GM10266 (cell line): ENCODE measurements around the gene OR2F1.
"Not testable (repeated sequence)": the region's sequence is repeated elsewhere in the genome, so short reads cannot be mapped to it uniquely, and the experiment has no call there.

Source experiments
- DNase-seq: peaks from one replicate; pipeline ENCODE4 v3.0.0; 2012; ENCODE audit errors: extremely low spot score
- TF ChIP-seq, protein P1 (sequence below): IDR thresholded peaks from 2 replicates; pipeline ENCODE4 v1.5.1; 2012; ENCODE audit warnings: mild to moderate bottlenecking, low read depth; ENCODE audit not compliant: control insufficient read depth, insufficient read depth; ENCODE audit errors: missing control alignments

The OR2F1 gene

DNA sequence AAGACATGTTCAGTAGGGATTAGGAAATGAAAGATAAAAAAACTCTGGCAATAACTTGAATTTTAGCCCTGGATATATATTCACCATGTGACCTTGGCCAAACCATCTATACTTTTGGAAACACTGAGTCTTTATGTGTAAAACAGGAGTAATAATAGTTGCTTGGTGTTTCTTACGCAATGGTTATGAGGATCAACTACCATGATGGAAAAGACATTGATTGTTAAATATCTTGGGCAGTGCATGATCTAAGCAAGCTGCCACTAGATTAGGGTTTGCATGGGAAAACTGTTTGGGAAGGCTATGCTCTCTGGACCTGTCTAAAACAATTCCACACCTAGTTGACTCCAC lies 52.0 kb downstream of the OR2F1 start:
- no peak for DNase-seq
- TF ChIP-seq, protein P1, sequence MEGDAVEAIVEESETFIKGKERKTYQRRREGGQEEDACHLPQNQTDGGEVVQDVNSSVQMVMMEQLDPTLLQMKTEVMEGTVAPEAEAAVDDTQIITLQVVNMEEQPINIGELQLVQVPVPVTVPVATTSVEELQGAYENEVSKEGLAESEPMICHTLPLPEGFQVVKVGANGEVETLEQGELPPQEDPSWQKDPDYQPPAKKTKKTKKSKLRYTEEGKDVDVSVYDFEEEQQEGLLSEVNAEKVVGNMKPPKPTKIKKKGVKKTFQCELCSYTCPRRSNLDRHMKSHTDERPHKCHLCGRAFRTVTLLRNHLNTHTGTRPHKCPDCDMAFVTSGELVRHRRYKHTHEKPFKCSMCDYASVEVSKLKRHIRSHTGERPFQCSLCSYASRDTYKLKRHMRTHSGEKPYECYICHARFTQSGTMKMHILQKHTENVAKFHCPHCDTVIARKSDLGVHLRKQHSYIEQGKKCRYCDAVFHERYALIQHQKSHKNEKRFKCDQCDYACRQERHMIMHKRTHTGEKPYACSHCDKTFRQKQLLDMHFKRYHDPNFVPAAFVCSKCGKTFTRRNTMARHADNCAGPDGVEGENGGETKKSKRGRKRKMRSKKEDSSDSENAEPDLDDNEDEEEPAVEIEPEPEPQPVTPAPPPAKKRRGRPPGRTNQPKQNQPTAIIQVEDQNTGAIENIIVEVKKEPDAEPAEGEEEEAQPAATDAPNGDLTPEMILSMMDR: no peak

DNA sequence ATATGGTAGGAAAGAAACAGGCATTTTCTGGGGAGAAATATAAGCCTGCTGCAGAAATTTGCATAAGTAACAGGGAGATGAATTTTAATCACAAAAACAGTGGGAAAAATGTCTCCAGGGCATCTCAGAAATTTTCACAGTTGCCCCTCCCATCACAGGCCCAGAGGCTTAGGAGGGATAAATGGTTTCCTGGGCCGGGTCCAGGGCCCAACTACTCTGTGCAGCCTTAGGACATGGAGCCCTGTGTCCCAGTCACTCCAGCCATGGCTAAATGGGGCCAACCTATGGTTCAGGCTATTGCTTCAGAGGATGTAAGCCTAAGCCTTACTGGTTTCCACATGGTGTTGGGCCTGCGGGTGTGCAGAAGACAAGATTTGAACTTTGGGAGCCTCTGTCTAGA lies 54.7 kb downstream of the OR2F1 start:
- TF ChIP-seq, protein P1: no peak
- DNase-seq: no peak

DNA sequence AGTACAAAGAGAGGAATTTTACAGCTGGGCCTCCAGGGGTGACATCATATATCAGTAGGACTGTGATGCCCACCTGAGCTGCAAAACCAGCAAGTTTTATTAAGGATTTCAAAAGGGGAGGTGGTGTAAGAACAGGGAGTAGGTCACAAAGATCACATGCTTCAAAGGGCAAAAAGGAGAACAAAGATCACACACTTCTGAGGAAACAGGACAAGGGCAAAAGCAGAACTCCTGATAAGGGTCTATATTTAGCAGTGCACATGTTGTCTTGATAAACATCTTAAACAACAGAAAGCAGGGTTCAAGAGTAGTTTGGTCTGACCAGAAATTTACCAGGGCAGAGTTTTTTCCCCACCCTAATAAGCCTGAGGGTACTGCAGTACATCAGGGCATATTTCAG lies 55.4 kb downstream of the OR2F1 start:
- not testable (repeated sequence) for DNase-seq

DNA sequence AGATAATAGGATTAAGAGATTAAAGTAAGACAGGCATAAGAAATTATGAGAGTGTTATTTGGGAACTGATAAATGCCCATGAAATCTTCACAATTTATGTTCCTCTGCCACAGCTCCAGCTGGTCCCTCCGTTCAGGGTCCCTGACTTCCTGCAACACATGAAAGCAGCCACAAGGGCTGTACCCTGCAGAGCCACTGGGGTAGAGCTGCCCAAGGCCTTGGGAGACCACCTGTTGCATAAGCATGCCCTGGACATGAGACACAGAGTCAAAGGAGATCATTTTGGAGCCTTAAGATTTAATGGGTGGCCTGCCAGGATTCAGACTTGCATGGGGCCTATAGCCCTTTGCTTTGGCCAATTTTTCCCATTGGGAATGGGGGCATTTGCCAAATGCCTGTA lies 56.2 kb downstream of the OR2F1 start:
- not testable (repeated sequence) for DNase-seq

DNA sequence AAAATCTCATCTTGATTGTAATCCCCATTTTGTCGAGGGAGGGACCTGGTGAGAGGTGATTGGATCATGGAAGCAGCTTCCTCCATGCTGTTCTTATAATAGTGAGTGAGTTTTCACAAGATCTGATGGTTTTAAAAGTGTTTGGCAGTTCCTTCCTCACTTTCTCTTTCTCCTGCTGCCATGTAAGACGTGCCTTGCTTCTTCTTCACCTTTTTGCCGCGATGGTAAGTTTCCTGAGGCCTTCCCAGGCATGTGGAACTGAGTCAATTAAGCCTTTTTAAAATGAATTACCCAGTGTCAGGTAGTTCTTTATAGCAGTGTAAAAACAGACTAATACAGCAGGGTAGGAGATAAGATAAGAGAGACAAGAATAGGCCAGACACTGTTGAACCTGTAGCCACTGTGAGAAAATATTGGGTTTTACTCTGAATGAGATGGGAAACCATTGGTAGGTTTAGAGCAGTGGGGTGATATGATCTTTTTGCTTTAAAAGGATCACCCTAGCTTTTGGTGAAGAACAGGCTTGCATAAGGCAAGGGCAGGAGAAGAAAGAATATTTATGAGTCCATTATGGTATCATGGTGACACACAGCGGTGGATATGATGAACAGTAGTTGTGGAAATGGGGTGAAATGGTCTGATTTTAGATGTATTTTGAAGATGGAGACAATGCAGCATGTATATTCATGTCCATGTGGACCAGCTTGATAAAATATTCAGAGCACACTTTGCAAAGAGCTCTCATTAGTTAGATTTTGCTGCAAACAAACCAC lies 57.0 kb downstream of the OR2F1 start:
- TF ChIP-seq, protein P1: peak; percentile 25
- DNase-seq: no peak
